Ascending aorta (tissue), 2 donors: ENCODE results near the gene EPB41L4B. TPM values are rescaled to one million over a fixed set of nuclear protein-coding genes. Genes with fewer than 3 reads are reported as not detected.

ENCODE experiments used
- DNase-seq, 2 donors: peaks; one replicate each; pipeline ENCODE4 v3.0.0-alpha.2; 2019; ENCODE audit warnings: low spot score in 2 of 2
- H3K27ac ChIP-seq, 2 donors: fragments of 200-600 bp; sonication (generic); one replicate each; pipeline ENCODE4 v1.5.1; 2016 to 2017; ENCODE audit warnings: mild to moderate bottlenecking in 1 of 2
- H3K27me3 ChIP-seq: fragments of 200-600 bp; sonication (generic); one replicate; pipeline ENCODE4 v1.5.1; 2017
- H3K36me3 ChIP-seq, 2 donors: fragments of 200-600 bp; sonication (generic); one replicate each; pipeline ENCODE4 v1.5.1; 2016
- H3K4me1 ChIP-seq, 2 donors: fragments of 200-600 bp; sonication (generic); one replicate each; pipeline ENCODE4 v1.5.1; 2016 to 2017; ENCODE audit warnings: mild to moderate bottlenecking in 1 of 2
- H3K4me3 ChIP-seq, 2 donors: fragments of 200-600 bp; sonication (generic); one replicate each; pipeline ENCODE4 v1.5.1; 2016 to 2017; ENCODE audit warnings: mild to moderate bottlenecking in 1 of 2
- H3K9me3 ChIP-seq, 2 donors: fragments of 200-600 bp; sonication (generic); one replicate each; pipeline ENCODE4 v1.5.1; 2016
- intact Hi-C: fragments of 100-400 bp; cut with DNase I; formaldehyde crosslinking; loops from one replicate; pipeline ENCODE4 v1.15.1; 2023
- total RNA-seq: library from RNA; depleted of rRNA; stranded (reverse); fragments of >200 nt; gene quantifications from one replicate; pipeline ENCODE4 v1.1.0, GENCODE V29; 2016
- TF ChIP-seq, protein P1 (sequence below), 3 experiments: fragments of 200-600 bp in 2 of 3; fragments of 450-650 bp in 1 of 3; sonication (generic) in 2 of 3; IDR thresholded peaks; one replicate each; pipeline ENCODE4 v1.5.1; 2016 to 2019; ENCODE audit warnings: antibody characterized with exemption in 3 of 3, mild to moderate bottlenecking in 1 of 3, moderate library complexity in 1 of 3

EPB41L4B gene
- total RNA-seq, 1 donor from 2014 or later = not detected

DNA sequence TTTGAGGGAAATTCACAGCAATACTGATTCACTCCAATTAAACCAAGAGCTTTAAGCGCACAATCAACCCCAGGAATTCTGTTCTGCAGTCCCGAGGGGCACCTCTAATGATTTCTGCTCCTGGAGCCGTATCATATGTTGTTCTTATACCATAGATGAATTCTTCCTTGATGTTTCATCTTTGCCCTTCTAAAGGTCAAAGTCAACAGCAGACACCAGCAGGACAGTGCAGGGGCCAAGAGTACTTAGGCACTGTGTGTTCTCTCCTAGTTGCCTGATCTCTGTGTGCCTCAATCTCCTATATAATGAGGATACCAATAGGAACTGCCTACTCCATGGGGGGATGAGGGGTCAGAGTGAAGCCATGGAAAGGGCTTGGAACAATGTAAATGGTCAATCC, 16.5 kb downstream of the EPB41L4B start:
- no peaks in the 10 kb centered on the region for H3K4me1 ChIP-seq
- intact Hi-C loops = no loop called here

DNA sequence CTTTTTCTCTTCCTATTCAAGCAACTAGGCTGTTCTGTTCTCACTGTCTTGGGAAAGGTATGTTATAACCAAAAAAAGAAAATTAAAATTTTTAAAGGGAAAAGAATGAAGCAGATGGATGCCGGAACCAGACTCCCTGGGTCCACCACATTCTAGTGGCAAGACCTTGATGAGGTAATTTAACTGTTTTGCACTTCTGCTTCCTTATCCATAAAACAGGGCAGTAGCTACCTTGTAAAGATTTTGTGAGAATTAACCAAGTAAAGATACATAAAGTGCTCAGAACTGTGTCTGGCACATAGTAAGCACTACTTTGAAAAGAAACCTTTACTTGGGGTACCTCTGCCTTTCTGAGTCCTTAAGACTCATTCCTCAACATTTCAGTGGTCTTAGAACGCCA, 17.0 kb downstream of the EPB41L4B start:
- intact Hi-C loops = no loop called here
- no peaks in the 10 kb centered on the region for H3K36me3 ChIP-seq
- H3K27me3 ChIP-seq = no peaks in the 10 kb centered on the region
- H3K4me1 ChIP-seq = no peaks in the 10 kb centered on the region
- no peak overlapping the region for H3K4me3 ChIP-seq
- H3K27ac ChIP-seq = no peak overlapping the region
- no peak for DNase-seq
- H3K9me3 ChIP-seq = no peaks in the 10 kb centered on the region
- TF ChIP-seq, protein P1, sequence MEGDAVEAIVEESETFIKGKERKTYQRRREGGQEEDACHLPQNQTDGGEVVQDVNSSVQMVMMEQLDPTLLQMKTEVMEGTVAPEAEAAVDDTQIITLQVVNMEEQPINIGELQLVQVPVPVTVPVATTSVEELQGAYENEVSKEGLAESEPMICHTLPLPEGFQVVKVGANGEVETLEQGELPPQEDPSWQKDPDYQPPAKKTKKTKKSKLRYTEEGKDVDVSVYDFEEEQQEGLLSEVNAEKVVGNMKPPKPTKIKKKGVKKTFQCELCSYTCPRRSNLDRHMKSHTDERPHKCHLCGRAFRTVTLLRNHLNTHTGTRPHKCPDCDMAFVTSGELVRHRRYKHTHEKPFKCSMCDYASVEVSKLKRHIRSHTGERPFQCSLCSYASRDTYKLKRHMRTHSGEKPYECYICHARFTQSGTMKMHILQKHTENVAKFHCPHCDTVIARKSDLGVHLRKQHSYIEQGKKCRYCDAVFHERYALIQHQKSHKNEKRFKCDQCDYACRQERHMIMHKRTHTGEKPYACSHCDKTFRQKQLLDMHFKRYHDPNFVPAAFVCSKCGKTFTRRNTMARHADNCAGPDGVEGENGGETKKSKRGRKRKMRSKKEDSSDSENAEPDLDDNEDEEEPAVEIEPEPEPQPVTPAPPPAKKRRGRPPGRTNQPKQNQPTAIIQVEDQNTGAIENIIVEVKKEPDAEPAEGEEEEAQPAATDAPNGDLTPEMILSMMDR (IDR thresholded peaks at IDR 0.05) = no peak

More for the DNA sequence above, 16.5 kb downstream of the EPB41L4B start:
- Histone ChIP-seq H3K36me3 (no peaks in the 10 kb centered on the region), H3K4me3 (no peak overlapping the region), H3K27ac (no peak overlapping the region), H3K9me3 (no peaks in the 10 kb centered on the region), H3K27me3 (no peaks in the 10 kb centered on the region)
- TF ChIP-seq, protein P1 (IDR thresholded peaks at IDR 0.05) = no peak
- DNase-seq = no peak

DNA sequence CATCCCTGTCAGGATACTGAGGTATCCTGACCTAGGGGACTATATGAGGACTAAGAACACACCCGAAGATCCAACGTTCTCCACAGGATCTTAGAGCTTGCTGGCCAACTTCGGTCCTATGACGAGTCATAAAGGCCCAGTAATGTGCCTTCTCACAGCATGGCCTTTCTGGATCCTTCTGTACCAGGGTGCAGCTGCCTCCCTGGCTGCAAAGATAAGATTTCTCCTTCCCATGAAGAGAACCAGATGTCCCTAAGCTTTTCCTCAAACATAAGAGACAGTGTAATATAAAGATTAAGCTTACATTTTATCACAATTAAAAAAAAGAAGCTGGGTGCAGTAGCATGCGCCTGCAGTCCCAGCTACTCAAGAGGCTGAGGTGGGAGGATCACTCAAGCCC, 18.3 kb downstream of the EPB41L4B start:
- TF ChIP-seq, protein P1 (IDR thresholded peaks at IDR 0.05) = no peak
- Histone ChIP-seq H3K27ac (no peak overlapping the region), H3K36me3 (no peaks in the 10 kb centered on the region), H3K27me3 (no peaks in the 10 kb centered on the region), H3K9me3 (no peaks in the 10 kb centered on the region), H3K4me3 (no peak overlapping the region), H3K4me1 (no peaks in the 10 kb centered on the region)
- intact Hi-C loops = no loop called here
- DNase-seq = no peak

DNA sequence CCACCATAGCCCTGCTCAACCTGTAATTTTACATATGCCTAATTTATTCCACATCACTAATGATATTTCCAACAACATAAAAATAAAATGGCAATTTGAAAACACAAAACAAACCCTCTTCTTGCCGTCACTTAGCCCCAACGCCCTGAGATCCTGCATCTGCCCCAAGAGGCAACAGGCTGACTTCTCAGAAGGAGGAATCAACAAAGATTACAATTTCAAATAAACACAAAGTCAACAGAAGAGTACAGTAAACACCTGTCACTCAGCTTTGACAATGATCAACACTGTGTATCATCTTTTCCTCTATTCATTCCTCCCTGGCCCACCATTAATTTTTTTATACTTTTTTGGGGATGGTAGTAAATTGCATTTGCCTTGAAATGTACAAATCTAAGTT, 19.8 kb downstream of the EPB41L4B start:
- TF ChIP-seq, protein P1 (IDR thresholded peaks at IDR 0.05) = no peak
- Histone ChIP-seq H3K27ac (no peak overlapping the region), H3K9me3 (no peaks in the 10 kb centered on the region), H3K36me3 (no peaks in the 10 kb centered on the region), H3K4me3 (no peak overlapping the region), H3K27me3 (no peaks in the 10 kb centered on the region), H3K4me1 (no peaks in the 10 kb centered on the region)
- DNase-seq = no peak
- intact Hi-C loops = no loop called here

DNA sequence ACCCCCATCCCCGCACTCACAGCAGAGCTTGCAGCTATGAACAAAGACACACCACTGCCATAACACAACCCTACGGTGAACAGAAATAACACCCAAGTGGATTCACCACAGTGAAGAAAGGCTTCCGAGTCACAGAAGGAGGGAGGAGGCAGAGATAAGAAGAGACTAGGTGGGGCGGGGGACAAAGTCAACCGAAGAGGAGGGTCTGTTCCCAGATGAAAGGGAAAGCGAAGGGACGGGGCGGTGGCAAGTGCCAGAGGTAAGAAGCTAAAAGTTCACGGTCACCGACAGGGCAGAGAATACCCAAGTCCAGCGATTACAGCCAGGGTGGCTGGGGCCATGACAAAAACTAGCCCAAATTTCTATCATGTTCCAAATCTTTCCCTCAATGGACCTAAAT, 21.0 kb downstream of the EPB41L4B start:
- no peak overlapping the region for H3K4me3 ChIP-seq
- TF ChIP-seq, protein P1 (IDR thresholded peaks at IDR 0.05) = no peak
- no peak overlapping the region for H3K27ac ChIP-seq

DNA sequence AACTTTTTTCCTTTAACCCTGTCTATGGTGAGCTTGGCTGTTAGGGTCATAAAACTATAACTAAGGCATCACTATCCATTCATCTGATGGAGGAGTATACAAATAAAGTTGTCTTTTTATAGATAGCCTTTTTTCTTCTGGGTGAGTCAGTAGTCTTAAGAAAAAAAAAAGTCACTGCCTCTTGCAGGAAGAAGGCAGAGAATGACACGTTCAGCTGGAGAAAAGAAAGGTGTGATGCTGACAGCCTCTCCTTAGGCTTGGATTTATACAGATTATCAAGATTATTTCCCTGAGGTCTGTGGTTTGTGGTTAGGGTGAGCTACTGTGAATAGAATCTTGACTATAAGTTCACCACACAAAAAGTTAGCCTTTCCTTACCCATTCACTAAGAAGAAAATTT, 23.0 kb downstream of the EPB41L4B start:
- H3K27ac ChIP-seq = no peak overlapping the region
- TF ChIP-seq, protein P1 (IDR thresholded peaks at IDR 0.05) = no peak

More for the DNA sequence above, 21.0 kb downstream of the EPB41L4B start:
- DNase-seq = no peak
- intact Hi-C loops = no loop called here
- H3K9me3 ChIP-seq = no peaks in the 10 kb centered on the region
- H3K4me1 ChIP-seq = no peaks in the 10 kb centered on the region
- H3K36me3 ChIP-seq = no peaks in the 10 kb centered on the region
- H3K27me3 ChIP-seq = no peaks in the 10 kb centered on the region

More for the DNA sequence above, 23.0 kb downstream of the EPB41L4B start:
- H3K4me1 ChIP-seq = no peaks in the 10 kb centered on the region
- intact Hi-C loops = no loop called here
- no peak overlapping the region for H3K4me3 ChIP-seq
- H3K27me3 ChIP-seq = no peaks in the 10 kb centered on the region
- no peak for DNase-seq
- H3K9me3 ChIP-seq = no peaks in the 10 kb centered on the region
- H3K36me3 ChIP-seq = no peaks in the 10 kb centered on the region
